Measurements from ENCODE around the gene S100A7A.
"Not testable (repeated sequence)": the region's sequence is repeated elsewhere in the genome, so short reads cannot be mapped to it uniquely, and the experiment has no call there.

GRCh38 chr1:153462741-153463140, 46.4 kb downstream of the S100A7A start:
- TF ChIP-seq POLR2A, CTCF (IDR thresholded peaks at IDR 0.05): not testable (repeated sequence)

Data from ovary (tissue), 3 donors.